ENCODE measurements around the gene SLC39A1. TPM values are rescaled to one million over a fixed set of nuclear protein-coding genes. Genes with fewer than 3 reads are reported as not detected.

SLC39A1 gene
- total RNA-seq, 2 experiments from 2014 or later, result 67.0 to 68.7 TPM

GRCh38 chr1:153960206-153960605 lies 3.1 kb downstream of the SLC39A1 start:
- no peak for DNase-seq
- POLR2A ChIA-PET, result no interaction called here
- intact Hi-C loops (cut with micrococcal nuclease), result loop anchor here (10.0 kb wide), 3 partner anchors 315 to 475 kb away; partner anchors contain the start of genes HAX1, S100A3, S100A4 and S100A5
- H3K4me3 Mint-ChIP-seq, result no peak overlapping the region
- H3K4me1 Mint-ChIP-seq (ENCODE audit: low read depth), result peaks cover 49% of the 10 kb centered on the region
- H3K9me3 Mint-ChIP-seq, result no peaks in the 10 kb centered on the region
- no peaks in the 10 kb centered on the region for H3K27me3 Mint-ChIP-seq
- peak overlapping the region; percentile 26 for H3K27ac Mint-ChIP-seq
- CTCF ChIA-PET, result interaction anchor here (2.4 kb wide), 1 partner anchor 14 kb away, joined by 13 read pairs; the partner anchor contains the start of gene DENND4B
- H3K36me3 Mint-ChIP-seq, result peaks cover 26% of the 10 kb centered on the region

GRCh38 chr1:153959454-153959853 lies 3.9 kb downstream of the SLC39A1 start:
- peak overlapping the region; percentile 26 for H3K27ac Mint-ChIP-seq
- no peaks in the 10 kb centered on the region for H3K9me3 Mint-ChIP-seq
- intact Hi-C loops (cut with micrococcal nuclease), result loop anchor here (2.0 to 5.0 kb wide), 2 partner anchors 37 to 327 kb away; partner anchors contain the start of genes CHTOP and GATAD2B
- no peaks in the 10 kb centered on the region for H3K27me3 Mint-ChIP-seq
- no peak for DNase-seq
- peaks cover 26% of the 10 kb centered on the region for H3K36me3 Mint-ChIP-seq
- POLR2A ChIA-PET, result interaction anchor here (0.7 to 4.1 kb wide), 6 partner anchors 7 to 32 kb away, joined by 3 to 23 read pairs (median 4); partner anchors contain the start of genes CREB3L4, DENND4B and JTB
- CTCF ChIA-PET, result interaction anchor here (1.2 to 2.4 kb wide), 3 partner anchors 8 to 28 kb away, joined by 4 to 13 read pairs (median 6); partner anchors contain the start of genes CREB3L4 and DENND4B
- peaks cover 49% of the 10 kb centered on the region for H3K4me1 Mint-ChIP-seq (ENCODE audit: low read depth)
- no peak overlapping the region for H3K4me3 Mint-ChIP-seq

- Mint-ChIP-seq H3K9me3 (no peaks in the 10 kb centered on the region), H3K27ac (peak overlapping the region; percentile 96), H3K4me3 (peak overlapping the region; percentile 97), H3K36me3 (peaks cover 31% of the 10 kb centered on the region), H3K4me1 (ENCODE audit: low read depth) (peaks cover 50% of the 10 kb centered on the region), H3K27me3 (no peaks in the 10 kb centered on the region)
- CTCF ChIA-PET, result interaction anchor here (1.0 to 2.4 kb wide), 4 partner anchors 9 to 28 kb away, joined by 3 to 13 read pairs (median 5); partner anchors contain the start of genes CREB3L4, DENND4B and RAB13
- DNase-seq, result no peak
- intact Hi-C loops (cut with micrococcal nuclease), result loop anchor here (1.0 to 5.0 kb wide), 7 partner anchors 8 to 327 kb away; partner anchors contain the start of genes CHTOP, CREB3L4, GATAD2B and JTB
- POLR2A ChIA-PET, result interaction anchor here (0.7 to 4.1 kb wide), 7 partner anchors 7 to 33 kb away, joined by 3 to 23 read pairs (median 4); partner anchors contain the start of genes CREB3L4, DENND4B, JTB and RPS27
Measured at GRCh38 chr1:153958961-153959260, 4.4 kb downstream of the SLC39A1 start.

- peaks cover 33% of the 10 kb centered on the region for H3K36me3 Mint-ChIP-seq
- POLR2A ChIA-PET, result interaction anchor here (0.7 to 4.1 kb wide), 8 partner anchors 8 to 36 kb away, joined by 3 to 23 read pairs (median 4); partner anchors contain the start of genes CREB3L4, DENND4B, JTB and RPS27
Measured at GRCh38 chr1:153958111-153958960, 5.0 kb downstream of the SLC39A1 start, which contains the start of gene CRTC2. Gene CRTC2, minus strand, starts transcription at chr1:153958612. Its CDS starts 115 bp downstream, at chr1:153958497.

GRCh38 chr1:153957744-153958110 lies 5.6 kb downstream of the SLC39A1 start:
- Mint-ChIP-seq H3K36me3 (peaks cover 35% of the 10 kb centered on the region), H3K9me3 (no peaks in the 10 kb centered on the region), H3K27me3 (no peaks in the 10 kb centered on the region), H3K4me1 (ENCODE audit: low read depth) (peaks cover 51% of the 10 kb centered on the region), H3K4me3 (peak overlapping the region; percentile 97), H3K27ac (peak overlapping the region; percentile 96)
- CTCF ChIA-PET, result interaction anchor here (1.0 to 2.4 kb wide), 3 partner anchors 11 to 92 kb away, joined by 3 to 31 read pairs (median 13); partner anchors contain the start of gene DENND4B
- POLR2A ChIA-PET, result interaction anchor here (1.2 to 4.1 kb wide), 4 partner anchors 9 to 36 kb away, joined by 3 to 23 read pairs (median 17); partner anchors contain the start of genes CREB3L4 and DENND4B
- peak; percentile 65 for DNase-seq
- intact Hi-C loops (cut with micrococcal nuclease), result loop anchor here (1.0 to 5.0 kb wide), 7 partner anchors 10 to 325 kb away; partner anchors contain the start of genes CHTOP, CREB3L4, GATAD2B and JTB

More at GRCh38 chr1:153958111-153958960, 5.0 kb downstream of the SLC39A1 start, which contains the start of gene CRTC2:
- H3K9me3 Mint-ChIP-seq, result no peaks in the 10 kb centered on the region
- H3K4me3 Mint-ChIP-seq, result peak within 1 kb of the TSS; percentile 97
- peak within 1 kb of the TSS; percentile 96 for H3K27ac Mint-ChIP-seq
- intact Hi-C loops (cut with micrococcal nuclease), result loop anchor here (1.0 to 5.0 kb wide), 7 partner anchors 9 to 326 kb away; partner anchors contain the start of genes CHTOP, CREB3L4, GATAD2B and JTB
- no peaks in the 10 kb centered on the region for H3K27me3 Mint-ChIP-seq
- CTCF ChIA-PET, result interaction anchor here (1.0 to 2.4 kb wide), 4 partner anchors 9 to 29 kb away, joined by 3 to 13 read pairs (median 5); partner anchors contain the start of genes CREB3L4, DENND4B and RAB13
- peaks cover 51% of the 10 kb centered on the region for H3K4me1 Mint-ChIP-seq (ENCODE audit: low read depth)
- peak; percentile 99 for DNase-seq

GRCh38 chr1:153956997-153957715 lies 6.2 kb downstream of the SLC39A1 start:
- CTCF ChIA-PET, result interaction anchor here (0.9 to 2.4 kb wide), 6 partner anchors 11 to 323 kb away, joined by 3 to 31 read pairs (median 4); partner anchors contain the start of genes CHTOP, DENND4B, JTB and RAB13
- Mint-ChIP-seq H3K36me3 (peaks cover 36% of the 10 kb centered on the region), H3K9me3 (no peaks in the 10 kb centered on the region), H3K27me3 (no peaks in the 10 kb centered on the region), H3K27ac (peak overlapping the region; percentile 96), H3K4me1 (ENCODE audit: low read depth) (peaks cover 46% of the 10 kb centered on the region), H3K4me3 (peak overlapping the region; percentile 97)
- DNase-seq, result no peak
- intact Hi-C loops (cut with micrococcal nuclease), result loop anchor here (5.0 kb wide), 1 partner anchor 325 kb away; the partner anchor contains the start of gene CHTOP
- POLR2A ChIA-PET, result interaction anchor here (0.8 to 4.1 kb wide), 6 partner anchors 9 to 35 kb away, joined by 3 to 23 read pairs (median 4); partner anchors contain the start of genes CREB3L4 and DENND4B

- Mint-ChIP-seq H3K27ac (peak overlapping the region; percentile 47), H3K4me1 (ENCODE audit: low read depth) (peaks cover 33% of the 10 kb centered on the region), H3K4me3 (no peak overlapping the region), H3K27me3 (no peaks in the 10 kb centered on the region), H3K36me3 (peaks cover 40% of the 10 kb centered on the region), H3K9me3 (no peaks in the 10 kb centered on the region)
- intact Hi-C loops (cut with micrococcal nuclease), result loop anchor here (5.0 kb wide), 1 partner anchor 323 kb away; the partner anchor contains the start of gene CHTOP
- CTCF ChIA-PET, result interaction anchor here (1.1 kb wide), 1 partner anchor 9 kb away, joined by 4 read pairs; the partner anchor contains the start of gene DENND4B
- POLR2A ChIA-PET, result interaction anchor here (3.3 kb wide), 1 partner anchor 9 kb away, joined by 21 read pairs; the partner anchor contains the start of gene DENND4B
- DNase-seq, result no peak
Measured at GRCh38 chr1:153954826-153955225, 8.5 kb downstream of the SLC39A1 start.

- H3K36me3 Mint-ChIP-seq, result peaks cover 40% of the 10 kb centered on the region
- H3K27me3 Mint-ChIP-seq, result no peaks in the 10 kb centered on the region
- H3K27ac Mint-ChIP-seq, result peak overlapping the region; percentile 47
- intact Hi-C loops (cut with micrococcal nuclease), result no loop called here
- H3K4me3 Mint-ChIP-seq, result no peak overlapping the region
- ChIA-PET CTCF (interaction anchor here (1.1 to 1.6 kb wide), 2 partner anchors 8 to 33 kb away, joined by 4 to 5 read pairs; partner anchors contain the start of gene DENND4B), POLR2A (interaction anchor here (0.9 kb wide), 1 partner anchor 24 kb away, joined by 3 read pairs; the partner anchor contains the start of gene JTB)
- no peak for DNase-seq
- no peaks in the 10 kb centered on the region for H3K9me3 Mint-ChIP-seq
- peaks cover 31% of the 10 kb centered on the region for H3K4me1 Mint-ChIP-seq (ENCODE audit: low read depth)
Measured at GRCh38 chr1:153953859-153954365, 9.4 kb downstream of the SLC39A1 start.

- no peak overlapping the region for H3K4me3 Mint-ChIP-seq
- intact Hi-C loops (cut with micrococcal nuclease), result no loop called here
- H3K9me3 Mint-ChIP-seq, result no peaks in the 10 kb centered on the region
- no peak for DNase-seq
- no peaks in the 10 kb centered on the region for H3K27me3 Mint-ChIP-seq
- H3K36me3 Mint-ChIP-seq, result peaks cover 38% of the 10 kb centered on the region
- POLR2A ChIA-PET, result no interaction called here
- peaks cover 26% of the 10 kb centered on the region for H3K4me1 Mint-ChIP-seq (ENCODE audit: low read depth)
- CTCF ChIA-PET, result no interaction called here
- no peak overlapping the region for H3K27ac Mint-ChIP-seq
Measured at GRCh38 chr1:153951801-153952200, 11.5 kb downstream of the SLC39A1 start.

- H3K27ac Mint-ChIP-seq, result peak overlapping the region; percentile 16
- peaks cover 38% of the 10 kb centered on the region for H3K36me3 Mint-ChIP-seq
- POLR2A ChIA-PET, result interaction anchor here (0.9 kb wide), 1 partner anchor 11 kb away, joined by 3 read pairs; no protein-coding TSS in a partner anchor
- no peaks in the 10 kb centered on the region for H3K9me3 Mint-ChIP-seq
- intact Hi-C loops (cut with micrococcal nuclease), result no loop called here
- DNase-seq, result no peak
- no peaks in the 10 kb centered on the region for H3K27me3 Mint-ChIP-seq
- H3K4me1 Mint-ChIP-seq (ENCODE audit: low read depth), result peaks cover 22% of the 10 kb centered on the region
- CTCF ChIA-PET, result interaction anchor here (1.0 kb wide), 1 partner anchor 153 kb away, joined by 3 read pairs; no protein-coding TSS in a partner anchor
- no peak overlapping the region for H3K4me3 Mint-ChIP-seq
Measured at GRCh38 chr1:153951183-153951582, 12.2 kb downstream of the SLC39A1 start.

All from activated CD4-positive, alpha-beta memory T cell treated with anti-CD3 and anti-CD28 coated beads for 36 hours (primary cell).